Measurements from ENCODE around the gene FBXL7. TPM values are rescaled to one million over a fixed set of nuclear protein-coding genes. Genes with fewer than 3 reads are reported as not detected.

Gene FBXL7
- total RNA-seq, 4 donors from 2014 or later: 6.5 to 37.0 (median 19.7) TPM

- no peak for TF ChIP-seq POLR2A (IDR thresholded peaks at IDR 0.05)
- no peak for TF ChIP-seq CTCF (IDR thresholded peaks at IDR 0.05)
- H3K4me1 ChIP-seq: no peaks in the 10 kb centered on the region
- no peak overlapping the region for H3K27ac ChIP-seq
- no peaks in the 10 kb centered on the region for H3K36me3 ChIP-seq
- no peaks in the 10 kb centered on the region for H3K9me3 ChIP-seq
- H3K27me3 ChIP-seq: no peaks in the 10 kb centered on the region
- intact Hi-C loops (cut with DNase I; ENCODE audit: low total_unique reads): no loop called here
- DNase-seq: no peak
- H3K4me3 ChIP-seq: no peak overlapping the region
Measured at GRCh38 chr5:15786326-15786725, 286.3 kb downstream of the FBXL7 start.

GRCh38 chr5:15786884-15787283, 286.9 kb downstream of the FBXL7 start:
- Histone ChIP-seq H3K36me3 (no peaks in the 10 kb centered on the region), H3K27me3 (no peaks in the 10 kb centered on the region), H3K4me1 (no peaks in the 10 kb centered on the region), H3K4me3 (no peak overlapping the region), H3K27ac (peak overlapping the region in 1 of 2 donors; percentile 21), H3K9me3 (no peaks in the 10 kb centered on the region)
- DNase-seq: no peak
- no peak for TF ChIP-seq CTCF (IDR thresholded peaks at IDR 0.05)
- no peak for TF ChIP-seq POLR2A (IDR thresholded peaks at IDR 0.05)
- intact Hi-C loops (cut with DNase I; ENCODE audit: low total_unique reads): no loop called here

GRCh38 chr5:15787681-15788080, 287.7 kb downstream of the FBXL7 start:
- no peak for DNase-seq
- no peaks in the 10 kb centered on the region for H3K9me3 ChIP-seq
- no peaks in the 10 kb centered on the region for H3K4me1 ChIP-seq
- no peak overlapping the region for H3K4me3 ChIP-seq
- intact Hi-C loops (cut with DNase I; ENCODE audit: low total_unique reads): no loop called here
- H3K27ac ChIP-seq: no peak overlapping the region
- no peaks in the 10 kb centered on the region for H3K36me3 ChIP-seq
- no peaks in the 10 kb centered on the region for H3K27me3 ChIP-seq
- no peak for TF ChIP-seq POLR2A (IDR thresholded peaks at IDR 0.05)
- TF ChIP-seq CTCF (IDR thresholded peaks at IDR 0.05): no peak

DNA sequence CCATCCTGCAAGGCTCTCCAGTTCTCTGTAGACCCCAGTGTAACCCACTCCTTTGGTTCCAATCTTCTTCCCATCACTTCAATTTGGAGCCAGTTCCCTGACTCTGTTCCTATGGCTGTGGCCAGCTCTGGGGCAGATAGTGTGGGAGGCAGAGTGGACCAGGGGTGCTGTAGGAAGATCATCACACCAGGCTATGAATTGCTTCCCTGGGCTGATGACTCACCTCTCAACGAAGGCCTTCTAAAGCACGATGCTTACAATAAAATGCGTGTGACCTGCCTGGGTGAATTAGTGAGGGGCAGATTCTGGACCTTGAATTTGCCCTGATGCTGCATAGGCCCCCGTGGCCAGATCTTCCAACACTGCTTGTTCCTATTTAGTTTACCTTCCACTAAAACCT, 289.7 kb downstream of the FBXL7 start:
- Histone ChIP-seq H3K4me3 (no peak overlapping the region), H3K4me1 (peaks cover 0 to 3% of the 10 kb centered on the region in 2 donors), H3K36me3 (no peaks in the 10 kb centered on the region), H3K27me3 (no peaks in the 10 kb centered on the region), H3K27ac (no peak overlapping the region), H3K9me3 (no peaks in the 10 kb centered on the region)
- intact Hi-C loops (cut with DNase I; ENCODE audit: low total_unique reads): no loop called here
- peak in 1 of 2 donors; percentile 22 for DNase-seq
- TF ChIP-seq POLR2A (IDR thresholded peaks at IDR 0.05) (no peak), CTCF (IDR thresholded peaks at IDR 0.05) (no peak)

GRCh38 chr5:15790446-15791018, 290.6 kb downstream of the FBXL7 start:
- Histone ChIP-seq H3K4me1 (peaks cover 0 to 3% of the 10 kb centered on the region in 2 donors), H3K9me3 (no peaks in the 10 kb centered on the region), H3K27ac (no peak overlapping the region), H3K4me3 (no peak overlapping the region), H3K36me3 (no peaks in the 10 kb centered on the region), H3K27me3 (no peaks in the 10 kb centered on the region)
- intact Hi-C loops (cut with DNase I; ENCODE audit: low total_unique reads): no loop called here
- TF ChIP-seq CTCF (IDR thresholded peaks at IDR 0.05): no peak
- TF ChIP-seq POLR2A (IDR thresholded peaks at IDR 0.05): no peak
- DNase-seq: no peak
